GM21526 (cell line): ENCODE results near the gene CSNK1G3.

Experiments used
- ATAC-seq: cut with Tn5 transposase; IDR thresholded peaks from one replicate; pipeline ENCODE4 v1.9.1; 2021; ENCODE audit warnings: moderate library complexity; ENCODE audit not compliant: unreplicated experiment, low FRiP score

CSNK1G3 gene

DNA sequence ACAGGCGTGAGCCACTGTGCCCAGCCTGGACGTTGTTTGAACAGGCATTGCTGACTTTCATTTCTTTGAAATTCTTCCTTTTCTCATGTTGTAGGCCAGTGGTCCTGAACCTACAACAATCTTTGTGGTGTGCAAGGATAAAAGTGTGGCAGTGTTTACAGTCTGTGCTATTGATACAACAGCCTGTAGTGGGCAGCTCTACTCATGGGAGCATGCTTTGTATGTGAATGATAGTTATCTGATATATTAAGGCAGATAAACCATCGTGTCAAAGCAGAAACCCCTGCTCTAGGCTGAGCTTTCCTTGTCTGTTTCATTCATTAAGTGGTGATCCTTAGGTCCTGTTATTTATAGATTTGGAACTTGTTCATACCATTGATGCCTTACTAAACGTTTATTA, 42.6 kb downstream of the CSNK1G3 start:
- ATAC-seq, result no peak

GRCh38 chr5:123557907-123558306, 45.9 kb downstream of the CSNK1G3 start:
- ATAC-seq, result no peak

- ATAC-seq, result no peak
These were observed 46.9 kb downstream of the CSNK1G3 start for GRCh38 chr5:123558762-123559433.

DNA sequence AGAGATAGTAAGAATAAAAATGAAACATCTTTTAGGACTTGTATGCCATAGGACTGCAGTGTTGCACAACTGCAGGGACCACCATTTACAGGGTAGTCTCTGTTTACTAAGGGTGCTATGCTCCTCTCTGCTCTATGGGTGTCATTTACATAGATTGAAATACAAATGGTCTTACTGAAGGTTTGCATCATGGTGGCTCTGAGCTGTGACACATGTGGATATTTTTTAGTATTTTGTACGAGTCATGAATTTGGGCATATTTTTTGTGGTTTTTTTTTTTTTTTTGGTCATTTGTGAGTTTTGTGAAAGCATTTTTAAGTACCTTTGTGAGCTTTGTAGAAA, 47.4 kb downstream of the CSNK1G3 start:
- ATAC-seq, result no peak

DNA sequence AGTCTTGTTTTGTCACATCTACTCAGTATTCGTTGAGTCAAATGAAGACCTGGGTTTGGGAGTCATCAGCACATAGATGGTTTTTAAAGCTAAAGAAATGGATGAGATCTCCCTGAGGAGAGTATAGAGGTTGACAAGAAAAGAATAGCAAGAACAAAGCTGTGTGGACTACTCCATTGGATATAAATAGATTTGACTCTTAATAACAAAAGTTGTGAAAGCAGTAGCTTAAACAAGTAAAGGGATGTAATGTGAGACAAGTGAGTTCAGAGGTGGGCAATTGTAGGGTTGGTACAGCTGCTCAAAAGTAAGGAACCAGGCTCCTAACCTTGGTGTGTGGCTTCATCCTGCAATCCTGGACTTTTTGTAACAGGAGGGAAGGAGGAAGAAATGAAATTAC, 49.3 kb downstream of the CSNK1G3 start:
- no peak for ATAC-seq

GRCh38 chr5:123571927-123572326, 60.0 kb downstream of the CSNK1G3 start:
- no peak for ATAC-seq

DNA sequence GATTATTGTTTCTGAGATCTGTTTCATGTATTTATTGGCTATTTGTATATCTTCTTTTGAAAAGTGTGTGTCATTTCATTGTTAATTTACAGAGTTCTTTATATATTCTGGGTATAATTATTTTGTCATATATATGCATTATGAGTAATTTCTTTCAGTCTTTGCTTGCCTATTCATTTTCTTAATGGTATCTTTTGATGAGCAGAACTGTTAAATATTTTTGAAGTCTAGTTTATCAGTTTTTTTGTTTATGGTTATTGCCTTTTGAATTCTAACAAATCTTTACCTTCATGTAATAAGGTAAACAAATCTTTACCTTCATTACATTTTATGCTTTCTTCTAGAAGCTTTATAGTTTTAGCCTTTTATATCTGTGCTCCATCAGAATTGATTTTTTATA, 66.4 kb downstream of the CSNK1G3 start:
- no peak for ATAC-seq

DNA sequence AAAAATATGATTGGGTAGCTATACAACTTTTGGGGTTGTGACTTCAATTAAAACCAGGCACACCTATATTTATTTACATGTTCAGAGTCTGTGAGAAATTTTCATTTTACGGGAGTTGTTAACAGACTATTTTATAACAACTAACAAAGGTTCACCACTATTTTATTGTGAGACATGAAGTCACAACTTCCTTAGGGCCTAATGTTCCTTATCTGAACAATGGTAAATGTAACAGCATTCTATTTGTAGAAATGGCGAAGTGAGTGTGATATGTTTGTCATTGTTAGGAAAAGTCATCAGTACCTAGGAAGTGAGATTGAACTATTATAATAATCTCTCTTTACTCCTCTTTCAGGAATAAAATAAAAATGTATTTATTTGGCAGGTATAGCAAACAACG, 67.4 kb downstream of the CSNK1G3 start:
- ATAC-seq, result no peak

- ATAC-seq, result no peak
These were observed 70.7 kb downstream of the CSNK1G3 start for GRCh38 chr5:123582550-123583285.

DNA sequence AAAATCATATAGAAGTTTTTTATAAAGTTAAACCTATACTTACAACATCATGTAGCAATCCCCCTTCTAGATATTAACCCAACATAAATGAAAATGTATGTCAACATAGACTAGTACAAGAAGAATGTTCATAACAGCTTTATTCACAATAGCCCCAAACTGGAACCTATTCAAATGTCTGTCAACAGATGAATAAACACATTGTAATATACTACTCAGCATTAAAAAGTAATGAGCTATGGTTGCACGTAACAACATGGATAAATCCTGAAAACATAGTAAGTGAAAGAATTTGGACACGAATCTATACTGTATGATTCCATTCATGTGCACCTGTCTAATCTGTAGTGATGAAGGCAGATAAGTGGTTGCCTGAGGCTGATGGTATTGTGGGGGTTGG, 73.9 kb downstream of the CSNK1G3 start:
- ATAC-seq, result no peak

DNA sequence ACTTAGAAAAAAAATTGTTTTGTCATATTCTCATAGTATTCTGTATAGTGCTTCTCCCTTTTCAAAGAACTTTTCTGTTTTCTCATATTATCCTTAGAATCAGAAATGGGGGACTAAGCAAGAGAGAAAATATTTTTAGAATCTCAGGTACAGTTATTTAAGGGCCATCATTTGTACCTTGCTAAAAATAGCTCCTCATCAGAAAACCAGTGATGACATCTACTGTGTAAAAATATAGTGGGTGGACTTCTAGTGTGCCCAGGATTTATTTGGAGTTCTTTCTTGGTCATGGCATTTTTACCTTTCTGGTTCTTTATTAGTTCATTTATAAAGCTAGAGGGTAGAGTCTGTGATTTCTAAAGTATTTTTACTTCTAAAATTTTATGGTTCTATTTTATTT, 82.5 kb downstream of the CSNK1G3 start:
- no peak for ATAC-seq

DNA sequence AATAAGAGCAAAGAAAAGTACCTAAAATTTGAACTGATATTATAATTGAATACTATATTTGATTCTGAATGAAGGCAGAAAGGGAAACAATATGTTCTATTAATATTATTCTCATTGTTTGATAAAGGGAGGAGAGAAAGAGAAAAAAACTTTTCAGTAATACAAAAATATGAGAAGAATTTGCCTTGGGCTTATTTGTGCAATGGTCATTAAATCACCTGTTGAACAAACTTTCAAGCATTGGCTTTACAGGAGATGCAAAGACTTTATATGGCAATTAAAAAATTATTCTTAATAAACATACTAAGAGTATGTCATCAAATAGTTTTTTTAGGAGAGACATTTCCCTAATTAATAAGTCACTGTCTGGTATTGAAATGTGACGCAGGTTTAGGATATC, 85.0 kb downstream of the CSNK1G3 start:
- ATAC-seq, result no peak

DNA sequence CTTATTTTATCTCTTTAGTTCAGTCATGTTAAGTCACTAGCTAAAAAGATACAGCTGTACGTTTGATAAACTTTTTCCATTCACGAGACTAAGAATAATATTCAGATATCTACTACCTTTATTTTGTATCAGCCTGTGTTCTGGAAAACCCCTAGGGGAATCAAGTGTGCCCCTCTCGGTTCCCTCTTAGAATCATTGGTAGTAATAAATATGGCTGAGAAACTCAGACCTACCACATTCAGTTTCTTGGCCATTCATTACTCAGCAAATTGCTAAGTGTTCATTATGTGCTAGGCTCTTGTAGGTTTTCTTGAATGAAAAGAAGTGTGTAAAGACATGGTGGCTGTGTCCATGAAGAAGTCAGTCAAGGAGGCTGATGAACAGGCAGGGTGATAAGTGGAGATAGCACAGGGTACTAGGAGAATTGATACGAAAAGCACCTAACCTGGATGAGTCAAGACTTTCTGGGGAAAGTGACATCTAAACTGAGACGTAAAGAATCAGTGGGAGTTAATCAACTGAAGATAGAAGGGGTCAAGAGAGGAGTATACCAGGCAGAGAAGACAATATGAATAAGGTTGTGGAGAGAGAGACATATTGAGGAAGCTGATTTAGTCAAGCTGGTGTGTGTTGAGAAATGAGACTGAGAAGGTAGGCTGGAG, 86.2 kb downstream of the CSNK1G3 start:
- ATAC-seq, result no peak

DNA sequence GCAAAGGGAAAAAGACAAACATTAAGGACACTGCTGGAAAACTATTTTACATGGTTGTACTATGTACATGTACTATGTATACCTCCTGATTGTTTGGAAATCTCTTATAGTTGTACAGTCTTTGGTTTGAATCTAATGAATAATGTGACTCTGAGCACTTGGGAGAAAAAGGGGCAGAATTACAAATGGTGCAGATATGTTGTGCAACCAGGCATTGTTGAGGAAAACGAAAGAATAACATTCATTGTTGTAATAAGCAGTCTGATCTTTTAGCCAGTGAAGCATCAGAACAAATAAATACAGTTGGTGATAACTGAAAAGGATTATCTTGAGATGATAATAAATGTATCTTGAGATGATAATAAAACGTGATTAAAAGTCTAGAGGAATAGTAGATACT, 87.2 kb downstream of the CSNK1G3 start:
- ATAC-seq, result no peak

GRCh38 chr5:123601610-123602009, 89.6 kb downstream of the CSNK1G3 start:
- no peak for ATAC-seq

DNA sequence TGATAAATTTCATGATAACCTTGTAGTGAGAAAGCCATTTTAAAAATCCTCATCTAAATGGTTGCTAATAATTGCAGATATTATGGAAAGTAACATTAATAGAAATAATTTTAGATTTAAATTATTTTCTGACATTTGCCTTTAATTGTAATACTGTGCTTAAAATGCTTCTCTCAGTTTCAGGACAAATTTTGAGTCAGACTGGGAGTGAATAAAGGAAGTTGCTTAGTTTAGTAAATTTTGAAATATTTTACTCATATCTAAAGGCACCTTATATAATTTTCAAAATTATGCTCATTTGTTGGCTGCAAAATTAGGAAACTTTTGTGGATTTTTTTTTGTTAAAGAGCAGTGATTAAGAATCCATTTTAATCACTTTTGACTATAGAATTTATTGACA, 93.8 kb downstream of the CSNK1G3 start:
- peak; percentile 79 for ATAC-seq

DNA sequence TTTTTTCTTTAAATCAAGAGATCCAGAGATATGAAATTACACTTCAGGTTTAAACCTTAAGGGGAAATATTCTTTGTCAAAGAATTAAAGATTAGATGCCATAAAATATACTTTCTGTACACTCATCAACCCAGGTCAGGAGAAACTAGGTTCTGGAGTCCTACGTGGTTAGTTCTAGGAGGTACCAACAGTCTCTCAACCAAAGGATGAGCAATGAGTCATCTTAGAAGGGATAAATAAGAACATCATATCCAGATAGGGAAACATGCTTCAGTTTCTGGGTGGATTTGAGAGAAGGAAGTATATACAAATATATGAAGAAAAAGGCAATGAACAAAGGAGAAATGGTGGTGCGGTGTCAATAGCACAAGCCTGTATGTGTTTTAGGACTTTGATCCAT, 98.2 kb downstream of the CSNK1G3 start:
- ATAC-seq, result no peak

- peak; percentile 74 for ATAC-seq
These were observed 98.9 kb downstream of the CSNK1G3 start for GRCh38 chr5:123610665-123611405.

DNA sequence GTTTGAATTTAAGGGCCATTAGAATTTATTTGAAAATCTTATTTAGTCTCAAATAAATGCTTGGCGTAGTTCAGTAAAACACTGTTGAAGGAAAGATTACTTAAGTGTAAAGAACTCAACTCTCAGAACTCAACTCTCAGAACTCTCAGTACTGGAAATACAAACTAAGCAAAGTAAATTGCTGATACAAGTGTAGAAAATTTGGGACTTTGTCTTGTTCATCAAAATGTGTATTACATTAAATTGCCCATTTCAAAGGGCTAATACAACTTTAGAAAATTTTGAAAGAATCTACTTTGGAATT, 99.4 kb downstream of the CSNK1G3 start:
- ATAC-seq, result peak; percentile 16

GRCh38 chr5:123617561-123617960, 105.6 kb downstream of the CSNK1G3 start:
- no peak for ATAC-seq

DNA sequence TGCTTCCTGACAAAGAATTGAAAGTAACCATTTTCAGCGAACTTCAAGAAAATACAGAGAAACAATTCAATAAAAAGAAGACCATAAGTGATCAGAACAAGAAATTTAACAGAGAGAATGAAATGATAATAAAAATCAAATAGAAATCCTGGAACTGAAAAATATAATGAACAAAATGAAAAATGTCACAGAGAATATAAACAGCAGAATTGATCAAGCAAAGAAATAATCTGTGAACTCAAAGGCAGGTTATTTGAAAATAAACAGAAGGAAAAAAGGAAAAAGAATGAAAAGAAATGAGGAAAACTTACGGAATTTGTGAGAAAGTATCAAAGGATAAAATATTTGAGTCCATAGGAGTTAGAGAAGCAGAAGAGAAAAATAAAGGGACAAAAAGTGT, 114.1 kb downstream of the CSNK1G3 start:
- no peak for ATAC-seq
